CD4-positive, CD25-positive, alpha-beta regulatory T cell (primary cell): ENCODE measurements around the gene LIPE. TPM values are rescaled to one million over a fixed set of nuclear protein-coding genes. Genes with fewer than 3 reads are reported as not detected.
A peak's percentile ranks its signal among the peaks of the same experiment; 100 is the strongest.

Source experiments
- ATAC-seq, 2 donors: fragments of 150-1000 bp; cut with Tn5 transposase; one replicate each; pipeline ENCODE4 v1.10.0; 2021; ENCODE audit warnings: low read depth in 2 of 2, moderate number of reproducible peaks in 2 of 2, moderate library complexity in 1 of 2
- DNase-seq, 3 donors: peaks; one replicate each; pipeline versions ENCODE4 v3.0.0 to v3.0.0-alpha.2; 2012 to 2022; ENCODE audit warnings: mixed read lengths in 1 of 3
- H3K27ac ChIP-seq: one replicate; pipeline ENCODE4 v1.7.0; 2013; ENCODE audit warnings: mild to moderate bottlenecking, low read length; ENCODE audit not compliant: insufficient read depth, poor library complexity, severe bottlenecking
- H3K27me3 ChIP-seq: one replicate; pipeline ENCODE4 v1.7.0; 2013; ENCODE audit warnings: low read length; ENCODE audit not compliant: control insufficient read depth, insufficient read depth
- H3K36me3 ChIP-seq: one replicate; pipeline ENCODE4 v1.7.0; 2013; ENCODE audit warnings: mild to moderate bottlenecking, low read length, moderate library complexity; ENCODE audit not compliant: control insufficient read depth, insufficient read depth
- H3K4me1 ChIP-seq: 2 replicates; pipeline ENCODE4 v1.7.0; 2013; ENCODE audit warnings: mild to moderate bottlenecking, low read length; ENCODE audit not compliant: insufficient read depth, control insufficient read depth, poor library complexity, severe bottlenecking
- H3K4me3 ChIP-seq: one replicate; pipeline ENCODE4 v1.7.0; 2013; ENCODE audit warnings: low read depth, mild to moderate bottlenecking, low read length, moderate library complexity
- H3K9me3 ChIP-seq, 2 experiments: 1 replicate in 1 of 2; 2 replicates in 1 of 2; pipeline ENCODE4 v1.7.0; 2013; ENCODE audit warnings: low read length in 2 of 2, mild to moderate bottlenecking in 1 of 2, moderate library complexity in 1 of 2; ENCODE audit not compliant: control insufficient read depth in 2 of 2
- H3K27ac Mint-ChIP-seq, 3 donors: one replicate each; pipeline ENCODE4 v1.8.0; 2020 to 2022; ENCODE audit warnings: mild to moderate bottlenecking in 3 of 3, mixed read lengths in 3 of 3, moderate library complexity in 2 of 3
- H3K27me3 Mint-ChIP-seq: one replicate; pipeline ENCODE4 v1.8.0; 2022; ENCODE audit warnings: mild to moderate bottlenecking, mixed read lengths
- H3K36me3 Mint-ChIP-seq: one replicate; pipeline ENCODE4 v1.8.0; 2020; ENCODE audit warnings: mixed read lengths
- H3K4me1 Mint-ChIP-seq, 4 donors: one replicate each; pipeline ENCODE4 v1.8.0; 2020 to 2022; ENCODE audit warnings: mixed read lengths in 4 of 4, mild to moderate bottlenecking in 1 of 4
- H3K4me3 Mint-ChIP-seq, 4 donors: one replicate each; pipeline ENCODE4 v1.8.0; 2020 to 2022; ENCODE audit warnings: mild to moderate bottlenecking in 4 of 4, mixed read lengths in 4 of 4, moderate library complexity in 3 of 4
- H3K9me3 Mint-ChIP-seq, 7 donors: one replicate each; pipeline ENCODE4 v1.8.0; 2020 to 2022; ENCODE audit warnings: mixed read lengths in 7 of 7, mild to moderate bottlenecking in 3 of 7, moderate library complexity in 2 of 7
- polyA plus RNA-seq, 4 donors: library from polyadenylated mRNA; unstranded; fragments of 300-500 nt; fragmentation: Illumina TruSeq; gene quantifications; one replicate each; pipeline ENCODE4 v1.2.3, GENCODE V29; 2021
- total RNA-seq: library from RNA; stranded (reverse); gene quantifications from one replicate; pipeline ENCODE4 v1.2.3, GENCODE V29; 2022

Gene LIPE
- total and polyA plus RNA-seq, 5 donors from 2014 or later: 3.0 to 13.2 (median 6.1) TPM

DNA sequence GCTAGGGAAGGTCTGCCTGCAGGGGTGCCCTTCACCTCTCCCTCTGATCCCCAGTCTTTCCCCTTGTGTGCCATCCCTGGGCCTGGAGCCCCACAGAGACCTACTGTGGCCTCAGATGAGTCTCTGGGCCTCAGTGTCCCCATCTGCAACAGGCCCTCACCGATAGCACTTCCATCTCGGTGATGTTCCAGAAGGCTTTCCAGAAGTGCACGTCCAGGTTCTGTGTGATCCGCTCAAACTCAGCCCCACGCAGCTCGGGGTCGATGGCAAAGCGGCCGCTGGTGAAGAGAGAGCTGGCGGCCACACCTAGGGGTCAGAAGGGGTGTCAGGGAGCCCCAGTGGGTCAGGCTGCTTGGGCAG is 19.4 kb downstream of the LIPE start:
- no peaks in the 10 kb centered on the region for H3K4me1 ChIP-seq
- DNase-seq: no peak
- peaks cover 12% of the 10 kb centered on the region for H3K36me3 ChIP-seq
- H3K36me3 Mint-ChIP-seq: peaks cover 21% of the 10 kb centered on the region
- no peak for ATAC-seq
- H3K4me3 ChIP-seq: no peak overlapping the region
- peaks cover 0 to 17% (median under 1%) of the 10 kb centered on the region in 4 donors for H3K4me1 Mint-ChIP-seq
- H3K4me3 Mint-ChIP-seq: no peak overlapping the region
- peaks cover 0 to 1% (median 0%) of the 10 kb centered on the region in 7 donors for H3K9me3 Mint-ChIP-seq
- H3K9me3 ChIP-seq: no peaks in the 10 kb centered on the region
- no peak overlapping the region for H3K27ac Mint-ChIP-seq
- H3K27me3 ChIP-seq: no peaks in the 10 kb centered on the region
- H3K27me3 Mint-ChIP-seq: no peaks in the 10 kb centered on the region
- no peak overlapping the region for H3K27ac ChIP-seq

DNA sequence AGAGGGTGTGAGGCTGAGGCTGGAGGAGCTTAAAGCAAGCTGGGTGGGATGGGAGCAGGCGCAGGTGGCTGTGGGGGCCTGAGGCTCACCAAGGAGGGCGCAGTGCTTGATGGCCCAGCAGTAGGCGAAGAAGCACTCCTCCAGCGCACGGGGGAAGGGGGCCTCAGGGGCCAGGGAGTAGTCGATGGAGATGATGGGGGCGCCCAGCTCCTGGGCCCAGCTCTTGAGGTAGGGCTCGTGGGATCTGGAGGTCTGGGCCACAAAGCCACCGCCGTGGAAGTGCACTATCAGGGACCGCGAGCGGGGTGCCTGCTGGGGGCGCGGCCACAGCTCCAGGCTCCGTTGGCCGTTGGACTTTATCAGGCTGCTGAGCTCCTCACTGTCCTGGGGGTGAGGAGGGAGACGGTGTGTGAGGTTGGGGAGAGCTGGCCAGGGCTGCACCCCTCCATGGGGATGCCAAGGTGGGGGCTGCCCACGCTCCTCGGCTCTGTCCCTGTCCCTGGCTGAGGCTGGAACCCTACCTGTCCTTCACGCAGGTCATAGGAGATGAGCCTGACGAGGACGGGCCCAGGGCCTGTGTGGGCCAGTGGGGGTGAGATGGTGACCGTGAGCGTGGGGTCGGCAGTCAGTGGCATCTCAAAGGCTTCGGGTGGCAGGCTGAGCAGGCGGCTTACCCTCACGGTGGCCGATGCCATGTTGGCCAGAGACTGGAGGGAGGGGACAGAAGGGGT is 19.9 kb downstream of the LIPE start:
- Mint-ChIP-seq H3K36me3 (peaks cover 21% of the 10 kb centered on the region), H3K27me3 (no peaks in the 10 kb centered on the region), H3K9me3 (peaks cover 0 to 1% (median 0%) of the 10 kb centered on the region in 7 donors), H3K4me3 (no peak overlapping the region), H3K27ac (no peak overlapping the region), H3K4me1 (peaks cover 0 to 20% (median 4%) of the 10 kb centered on the region in 4 donors)
- ATAC-seq (no peak), DNase-seq (no peak)
- no peak overlapping the region for H3K27ac ChIP-seq
- peaks cover under 1% of the 10 kb centered on the region for H3K4me1 ChIP-seq
- peaks cover 12% of the 10 kb centered on the region for H3K36me3 ChIP-seq
- H3K4me3 ChIP-seq: no peak overlapping the region
- H3K27me3 ChIP-seq: no peaks in the 10 kb centered on the region
- no peaks in the 10 kb centered on the region for H3K9me3 ChIP-seq

- Mint-ChIP-seq H3K9me3 (peaks cover 0 to 1% (median 0%) of the 10 kb centered on the region in 7 donors), H3K27ac (no peak overlapping the region), H3K36me3 (peaks cover 21% of the 10 kb centered on the region), H3K27me3 (no peaks in the 10 kb centered on the region), H3K4me3 (no peak overlapping the region), H3K4me1 (peaks cover 0 to 21% (median 9%) of the 10 kb centered on the region in 4 donors)
- DNase-seq: no peak
- H3K27ac ChIP-seq: no peak overlapping the region
- H3K9me3 ChIP-seq: no peaks in the 10 kb centered on the region
- peaks cover 12% of the 10 kb centered on the region for H3K36me3 ChIP-seq
- ATAC-seq: no peak
- no peak overlapping the region for H3K4me3 ChIP-seq
- peaks cover 8% of the 10 kb centered on the region for H3K4me1 ChIP-seq
- H3K27me3 ChIP-seq: no peaks in the 10 kb centered on the region
These were observed 21.1 kb downstream of the LIPE start for GRCh38 chr19:42406111-42406510.

- peaks cover 0 to 1% (median 0%) of the 10 kb centered on the region in 7 donors for H3K9me3 Mint-ChIP-seq
- H3K27me3 ChIP-seq: no peaks in the 10 kb centered on the region
- peaks cover 19% of the 10 kb centered on the region for H3K36me3 Mint-ChIP-seq
- no peaks in the 10 kb centered on the region for H3K9me3 ChIP-seq
- H3K4me1 Mint-ChIP-seq: peaks cover 4 to 39% (median 20%) of the 10 kb centered on the region in 4 donors
- ATAC-seq (no peak), DNase-seq (no peak)
- no peak overlapping the region for H3K4me3 ChIP-seq
- H3K27me3 Mint-ChIP-seq: no peaks in the 10 kb centered on the region
- peaks cover 13% of the 10 kb centered on the region for H3K4me1 ChIP-seq
- no peak overlapping the region for H3K27ac ChIP-seq
- no peak overlapping the region for H3K27ac Mint-ChIP-seq
- peaks cover 9% of the 10 kb centered on the region for H3K36me3 ChIP-seq
- peak overlapping the region in 2 of 4 donors; percentile 41 to 93 for H3K4me3 Mint-ChIP-seq
These were observed 23.6 kb downstream of the LIPE start for GRCh38 chr19:42403586-42403985.

DNA sequence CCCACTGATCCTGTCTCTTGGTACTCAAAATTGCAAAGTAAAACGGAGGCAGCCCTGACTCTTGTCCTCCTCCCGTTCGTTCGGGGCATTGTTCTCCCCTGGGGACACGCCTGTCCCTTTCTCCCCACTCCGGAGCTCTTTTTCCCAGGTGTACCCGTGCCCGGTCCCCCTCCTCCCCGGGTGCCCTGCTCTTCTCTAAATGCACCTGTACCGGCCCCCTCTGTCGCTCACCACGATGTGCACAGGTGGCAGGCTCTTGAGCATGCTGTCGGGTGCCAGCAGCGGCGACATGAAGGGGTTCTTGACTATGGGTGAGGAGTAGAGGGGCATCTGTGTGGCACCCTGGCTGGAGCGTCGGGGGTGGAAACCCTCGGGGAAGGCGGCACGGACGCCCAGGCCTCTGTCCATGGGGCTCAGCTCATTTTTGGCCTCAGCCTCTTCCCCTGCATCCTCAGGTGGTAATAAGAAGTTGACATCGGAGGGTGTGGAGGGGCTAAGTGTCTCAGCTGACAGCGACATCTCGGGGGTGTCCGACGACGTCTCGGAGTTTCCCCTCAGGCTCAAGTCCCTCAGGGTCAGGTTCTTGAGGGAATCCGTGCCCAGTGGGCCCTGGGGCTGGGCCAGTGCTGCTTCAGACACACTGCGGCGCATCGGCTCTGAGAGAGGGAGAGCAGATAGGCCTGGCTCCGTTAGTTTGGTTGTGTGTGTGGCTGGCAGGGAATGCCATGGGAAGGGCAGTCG is 24.6 kb downstream of the LIPE start:
- ATAC-seq (no peak), DNase-seq (no peak)
- Mint-ChIP-seq H3K9me3 (no peaks in the 10 kb centered on the region), H3K36me3 (peaks cover 9% of the 10 kb centered on the region), H3K27ac (peak overlapping the region; percentile 56 to 92 (median 80)), H3K4me3 (peak overlapping the region; percentile 86 to 96 (median 90)), H3K4me1 (peaks cover 5 to 42% (median 24%) of the 10 kb centered on the region in 4 donors), H3K27me3 (no peaks in the 10 kb centered on the region)
- no peaks in the 10 kb centered on the region for H3K27me3 ChIP-seq
- peaks cover 20% of the 10 kb centered on the region for H3K4me1 ChIP-seq
- peaks cover 5% of the 10 kb centered on the region for H3K36me3 ChIP-seq
- H3K27ac ChIP-seq: peak overlapping the region; percentile 65
- no peaks in the 10 kb centered on the region for H3K9me3 ChIP-seq
- peak overlapping the region; percentile 41 for H3K4me3 ChIP-seq

- Mint-ChIP-seq H3K36me3 (peaks cover 7% of the 10 kb centered on the region), H3K4me1 (peaks cover 14 to 51% (median 32%) of the 10 kb centered on the region in 4 donors), H3K9me3 (no peaks in the 10 kb centered on the region), H3K4me3 (peak overlapping the region; percentile 86 to 96 (median 90)), H3K27ac (peak overlapping the region; percentile 80 to 92 (median 80)), H3K27me3 (no peaks in the 10 kb centered on the region)
- Histone ChIP-seq H3K36me3 (peaks cover 5% of the 10 kb centered on the region), H3K27ac (peak overlapping the region; percentile 65), H3K27me3 (no peaks in the 10 kb centered on the region), H3K4me1 (peaks cover 28% of the 10 kb centered on the region), H3K9me3 (no peaks in the 10 kb centered on the region), H3K4me3 (peak overlapping the region; percentile 53)
- ATAC-seq (peak; percentile 69 to 75), DNase-seq (peak; percentile 64 to 78 (median 66))
These were observed 25.6 kb downstream of the LIPE start for GRCh38 chr19:42401365-42402303.

DNA sequence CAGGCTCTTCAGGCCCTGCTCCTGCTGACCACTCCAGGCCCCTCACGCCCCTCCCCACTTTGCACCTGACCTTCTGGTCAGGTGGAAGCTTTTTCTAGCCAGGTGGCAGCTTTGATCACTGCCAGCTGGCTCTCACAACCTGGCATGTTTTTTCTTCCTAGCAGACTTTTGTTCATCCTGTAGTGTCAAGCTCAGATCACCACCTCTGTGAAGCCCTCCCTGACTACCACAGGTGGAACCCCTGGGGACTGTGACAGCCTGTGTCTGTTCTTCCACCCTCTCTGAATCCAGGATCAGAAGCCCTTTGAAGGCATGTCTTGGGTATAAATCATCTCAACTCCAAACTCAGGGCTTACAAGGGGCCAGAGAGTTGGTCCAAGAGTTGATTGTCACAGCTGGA is 26.8 kb downstream of the LIPE start:
- Mint-ChIP-seq H3K4me1 (peaks cover 15 to 55% (median 38%) of the 10 kb centered on the region in 4 donors), H3K9me3 (no peaks in the 10 kb centered on the region), H3K27me3 (no peaks in the 10 kb centered on the region), H3K36me3 (peaks cover 7% of the 10 kb centered on the region), H3K27ac (peak overlapping the region in 2 of 3 donors; percentile 80 to 93), H3K4me3 (peak overlapping the region; percentile 80 to 93 (median 84))
- no peak overlapping the region for H3K4me3 ChIP-seq
- H3K27ac ChIP-seq: no peak overlapping the region
- no peaks in the 10 kb centered on the region for H3K9me3 ChIP-seq
- H3K4me1 ChIP-seq: peaks cover 33% of the 10 kb centered on the region
- DNase-seq: no peak
- H3K27me3 ChIP-seq: no peaks in the 10 kb centered on the region
- peaks cover 3% of the 10 kb centered on the region for H3K36me3 ChIP-seq
- ATAC-seq: no peak
